Fibroblast of lung (primary cell): ENCODE measurements around the gene KRTAP8-1. TPM values are rescaled to one million over a fixed set of nuclear protein-coding genes. Genes with fewer than 3 reads are reported as not detected.

Experiments used
- DNase-seq, 2 donors: peaks; one replicate each; pipeline versions ENCODE4 v3.0.0 to v3.0.0-alpha.2; 2010; ENCODE audit warnings: low read depth in 2 of 2
- H2AFZ ChIP-seq: 2 replicates; pipeline ENCODE4 v1.5.1; 2012; ENCODE audit warnings: low read length, control low read depth, inconsistent platforms
- H3K27ac ChIP-seq: 2 replicates; pipeline ENCODE4 v1.5.1; 2011; ENCODE audit warnings: low read length, control low read depth; ENCODE audit not compliant: insufficient read depth
- H3K27me3 ChIP-seq: 2 replicates; pipeline ENCODE4 v1.5.1; 2011; ENCODE audit warnings: mild to moderate bottlenecking, low read length; ENCODE audit not compliant: control insufficient read depth, insufficient read depth
- H3K36me3 ChIP-seq: 2 replicates; pipeline ENCODE4 v1.5.1; 2011; ENCODE audit warnings: low read length; ENCODE audit not compliant: control insufficient read depth, insufficient read depth
- H3K4me1 ChIP-seq: 2 replicates; pipeline ENCODE4 v1.5.1; 2011; ENCODE audit warnings: low read length; ENCODE audit not compliant: control insufficient read depth, insufficient read depth; ENCODE audit errors: extremely low read depth
- H3K4me2 ChIP-seq: 2 replicates; pipeline ENCODE4 v1.5.1; 2011; ENCODE audit warnings: low read length, control low read depth; ENCODE audit not compliant: insufficient read depth; ENCODE audit errors: extremely low read depth
- H3K4me3 ChIP-seq, 4 experiments: fragments of 200-600 bp in 1 of 4; sonication (generic) in 1 of 4; replicated peaks in 1 of 4; 2 replicates each; pipeline ENCODE4 v1.5.1; 2011 to 2016; ENCODE audit warnings: low read length in 4 of 4, low read depth in 3 of 4, mild to moderate bottlenecking in 3 of 4, control low read depth in 2 of 4, inconsistent platforms in 1 of 4, mixed read lengths in 1 of 4; ENCODE audit not compliant: insufficient read depth in 1 of 4; ENCODE audit errors: control extremely low read depth in 1 of 4
- H3K79me2 ChIP-seq: 2 replicates; pipeline ENCODE4 v1.5.1; 2012; ENCODE audit warnings: mild to moderate bottlenecking, low read length, inconsistent platforms; ENCODE audit not compliant: control insufficient read depth, insufficient read depth
- H3K9ac ChIP-seq: 2 replicates; pipeline ENCODE4 v1.5.1; 2011; ENCODE audit warnings: mild to moderate bottlenecking, low read length, control low read depth; ENCODE audit not compliant: insufficient read depth
- H3K9me3 ChIP-seq: 2 replicates; pipeline ENCODE4 v1.5.1; 2012; ENCODE audit warnings: low read depth, low read length; ENCODE audit not compliant: control insufficient read depth, insufficient read depth
- H4K20me1 ChIP-seq: 2 replicates; pipeline ENCODE4 v1.5.1; 2011; ENCODE audit warnings: low read length; ENCODE audit not compliant: control insufficient read depth, insufficient read depth; ENCODE audit errors: extremely low read depth
- CTCF ChIP-seq, 2 donors: IDR thresholded peaks in 1 of 2; conservative IDR thresholded peaks in 1 of 2; 1 replicate in 1 of 2; 2 replicates in 1 of 2; pipeline ENCODE4 v1.5.1; 2011 to 2012; ENCODE audit warnings: low read length in 2 of 2, control low read depth in 1 of 2, inconsistent platforms in 1 of 2, low read depth in 1 of 2, mild to moderate bottlenecking in 1 of 2
- EZH2 ChIP-seq: IDR thresholded peaks from 2 replicates; pipeline ENCODE4 v1.5.1; 2012; ENCODE audit warnings: low read length, control low read depth, mild to moderate bottlenecking; ENCODE audit errors: missing control alignments
- polyA minus RNA-seq: library from RNA; depleted of rRNA, polyadenylated mRNA; stranded (reverse); fragments of >200 nt; gene quantifications from 2 replicates; pipeline ENCODE4 v1.2.3, GENCODE V29; 2011; ENCODE audit warnings: low replicate concordance
- polyA plus RNA-seq, 2 donors: library from polyadenylated mRNA; depleted of rRNA in 1 of 2; stranded (reverse) in 1 of 2; unstranded in 1 of 2; fragments of >200 nt; gene quantifications; 2 replicates each; pipeline ENCODE4 v1.2.1, GENCODE V29; 2011 to 2012; ENCODE audit warnings: missing spikeins in 1 of 2
- total RNA-seq: library from RNA; depleted of rRNA; stranded (reverse); fragments of >200 nt; gene quantifications from 2 replicates; pipeline ENCODE4 v1.2.1, GENCODE V29; 2014

The KRTAP8-1 gene
- total RNA-seq (not detected in 2 replicates), polyA plus RNA-seq (not detected in 2 replicates), polyA minus RNA-seq (not detected in 2 replicates)
- polyA plus RNA-seq (2012), result not detected in 2 replicates

GRCh38 chr21:30813174-30813573, at the start of gene KRTAP8-1:
Gene KRTAP8-1 (minus strand): TSS chr21:30813274. CDS start chr21:30813220, 54 bp downstream.
- H3K27ac ChIP-seq, result no peak within 1 kb of the TSS
- H3K9me3 ChIP-seq, result no peaks in the 10 kb centered on the region
- H3K4me3 ChIP-seq, result no peak within 1 kb of the TSS
- no peak for DNase-seq
- no peaks in the 10 kb centered on the region for H3K27me3 ChIP-seq
- no peaks in the 10 kb centered on the region for H3K36me3 ChIP-seq
- no peaks in the 10 kb centered on the region for H4K20me1 ChIP-seq
- H3K79me2 ChIP-seq, result no peaks in the 10 kb centered on the region
- no peak within 1 kb of the TSS for H2AFZ ChIP-seq
- no peaks in the 10 kb centered on the region for H3K4me1 ChIP-seq
- no peak for TF ChIP-seq EZH2
- TF ChIP-seq CTCF (conservative IDR thresholded peaks at IDR 0.05 in 1 of 2, IDR thresholded peaks at IDR 0.05 in 1 of 2; ENCODE audit: low read depth in 1 of 2, low read length in 2 of 2), result no peak
- no peak within 1 kb of the TSS for H3K4me2 ChIP-seq
- H3K9ac ChIP-seq, result no peak within 1 kb of the TSS

GRCh38 chr21:30847627-30848500, 34.8 kb upstream of the KRTAP8-1 start:
- TF ChIP-seq EZH2, result no peak

GRCh38 chr21:30842990-30843389, 29.9 kb upstream of the KRTAP8-1 start:
- H2AFZ ChIP-seq, result no peak overlapping the region
- H3K36me3 ChIP-seq, result no peaks in the 10 kb centered on the region
- no peaks in the 10 kb centered on the region for H3K79me2 ChIP-seq
- H4K20me1 ChIP-seq, result no peaks in the 10 kb centered on the region
- no peak overlapping the region for H3K4me3 ChIP-seq
- no peaks in the 10 kb centered on the region for H3K27me3 ChIP-seq
- no peaks in the 10 kb centered on the region for H3K4me1 ChIP-seq
- no peak overlapping the region for H3K27ac ChIP-seq
- no peak for TF ChIP-seq EZH2
- no peak overlapping the region for H3K4me2 ChIP-seq
- no peaks in the 10 kb centered on the region for H3K9me3 ChIP-seq
- H3K9ac ChIP-seq, result no peak overlapping the region
- no peak for DNase-seq

More at GRCh38 chr21:30847627-30848500, 34.8 kb upstream of the KRTAP8-1 start:
- no peaks in the 10 kb centered on the region for H3K9me3 ChIP-seq
- no peak for DNase-seq
- H3K27me3 ChIP-seq, result no peaks in the 10 kb centered on the region
- H3K79me2 ChIP-seq, result no peaks in the 10 kb centered on the region
- no peak overlapping the region for H3K9ac ChIP-seq
- H3K27ac ChIP-seq, result no peak overlapping the region
- H2AFZ ChIP-seq, result no peak overlapping the region
- H4K20me1 ChIP-seq, result no peaks in the 10 kb centered on the region
- no peak overlapping the region for H3K4me3 ChIP-seq
- H3K36me3 ChIP-seq, result no peaks in the 10 kb centered on the region
- no peaks in the 10 kb centered on the region for H3K4me1 ChIP-seq
- H3K4me2 ChIP-seq, result no peak overlapping the region

GRCh38 chr21:30839304-30839703, 26.2 kb upstream of the KRTAP8-1 start:
- Histone ChIP-seq H3K79me2 (no peaks in the 10 kb centered on the region), H4K20me1 (no peaks in the 10 kb centered on the region), H3K27me3 (no peaks in the 10 kb centered on the region), H3K9me3 (no peaks in the 10 kb centered on the region), H3K4me1 (no peaks in the 10 kb centered on the region), H3K27ac (no peak overlapping the region), H3K9ac (no peak overlapping the region), H3K4me3 (no peak overlapping the region), H2AFZ (no peak overlapping the region), H3K36me3 (no peaks in the 10 kb centered on the region), H3K4me2 (no peak overlapping the region)
- DNase-seq, result no peak
- TF ChIP-seq CTCF (conservative IDR thresholded peaks at IDR 0.05 in 1 of 2, IDR thresholded peaks at IDR 0.05 in 1 of 2; ENCODE audit: low read depth in 1 of 2, low read length in 2 of 2) (no peak), EZH2 (no peak)
